ENCODE data around the gene HELT.

- TF ChIP-seq EZH2 (IDR thresholded peaks at IDR 0.05; ENCODE audit: low read length, missing control alignments) (no peak), CTCF (conservative IDR thresholded peaks at IDR 0.05 in 1 of 2, IDR thresholded peaks at IDR 0.05 in 1 of 2; ENCODE audit: low read depth in 1 of 2, low read length in 2 of 2) (no peak)
Measured at GRCh38 chr4:185068837-185069236, 50.5 kb downstream of the HELT start.
